IMR-90 (cell line): ENCODE data around the gene HAUS7. TPM values are rescaled to one million over a fixed set of nuclear protein-coding genes. Genes with fewer than 3 reads are reported as not detected.

ENCODE experiments used
- ATAC-seq: fragments of 200-7000 bp; cut with Tn5 transposase; 2 replicates; pipeline ENCODE4 v1.9.1; 2020; ENCODE audit warnings: low read depth, mild to moderate bottlenecking, moderate library complexity
- BruUV-seq: library from RNA; stranded (reverse); fragments of 400-500 nt; replicated peaks from 2 replicates; lab custom pipeline; 2021; lab: Mats Ljungman, UMichigan
- CTCF ChIA-PET: fragments of 300-600 bp; formaldehyde crosslinking; extraction: SDS; loops from one replicate; lab custom pipeline; 2021; ENCODE audit warnings: antibody characterized with exemption; lab: Yijun Ruan, JAX
- POLR2A ChIA-PET: fragments of 300-600 bp; sonication (Branson Sonifier 250); formaldehyde crosslinking; loops from one replicate; lab custom pipeline; 2022; ENCODE audit warnings: antibody characterized with exemption; ENCODE audit not compliant: unreplicated experiment; lab: Charles Lee
- DNase-seq: peaks from one replicate; pipeline ENCODE4 v3.0.0; 2013
- H2AFZ ChIP-seq: replicated peaks from 2 replicates; pipeline ENCODE3; 2013; ENCODE audit warnings: low read length, mild to moderate bottlenecking; ENCODE audit not compliant: poor library complexity
- H2AK5ac ChIP-seq: 2 replicates; pipeline ENCODE4 v1.6.1; 2013; ENCODE audit warnings: low read depth, low read length, inconsistent platforms
- H2AK9ac ChIP-seq: replicated peaks from 2 replicates; pipeline ENCODE3; 2013; ENCODE audit warnings: mild to moderate bottlenecking, low read depth, low read length, moderate library complexity; ENCODE audit not compliant: poor library complexity
- H2BK120ac ChIP-seq: 2 replicates; pipeline ENCODE4 v1.6.1; 2013; ENCODE audit warnings: low read depth, low read length, inconsistent platforms
- H2BK15ac ChIP-seq: 3 replicates; pipeline ENCODE4 v1.6.1; 2013; ENCODE audit warnings: low read depth, low read length, inconsistent platforms
- H2BK20ac ChIP-seq: 2 replicates; pipeline ENCODE4 v1.6.1; 2013; ENCODE audit warnings: low read depth, mild to moderate bottlenecking, inconsistent platforms, low read length, moderate library complexity
- H2BK5ac ChIP-seq: 2 replicates; pipeline ENCODE4 v1.6.1; 2013; ENCODE audit warnings: mild to moderate bottlenecking, low read depth, low read length, inconsistent platforms; ENCODE audit not compliant: poor library complexity, severe bottlenecking
- H3K14ac ChIP-seq: replicated peaks from 2 replicates; pipeline ENCODE4 v1.6.1; 2013; ENCODE audit warnings: low read depth, low read length, inconsistent platforms
- H3K18ac ChIP-seq: 2 replicates; pipeline ENCODE4 v1.6.1; 2013; ENCODE audit warnings: low read depth, low read length, control low read depth
- H3K23ac ChIP-seq: 2 replicates; pipeline ENCODE4 v1.6.1; 2013; ENCODE audit warnings: low read depth, low read length, inconsistent platforms
- H3K27ac ChIP-seq: 2 replicates; pipeline ENCODE4 v1.5.1; 2013; ENCODE audit warnings: mild to moderate bottlenecking, control low read depth, low read length; ENCODE audit not compliant: insufficient read depth
- H3K27me3 ChIP-seq: 2 replicates; pipeline ENCODE4 v1.6.1; 2013; ENCODE audit warnings: low read length; ENCODE audit not compliant: control insufficient read depth, insufficient read depth
- H3K36me3 ChIP-seq: 2 replicates; pipeline ENCODE4 v1.6.1; 2013; ENCODE audit warnings: low read length, mixed read lengths; ENCODE audit not compliant: control insufficient read depth, insufficient read depth
- H3K4ac ChIP-seq: 2 replicates; pipeline ENCODE4 v1.6.1; 2013; ENCODE audit warnings: low read depth, low read length, inconsistent platforms
- H3K4me1 ChIP-seq: 2 replicates; pipeline ENCODE4 v1.6.1; 2013; ENCODE audit warnings: low read length, mixed read lengths; ENCODE audit not compliant: control insufficient read depth, insufficient read depth
- H3K4me2 ChIP-seq: 2 replicates; pipeline ENCODE4 v1.6.1; 2013; ENCODE audit warnings: low read depth, mild to moderate bottlenecking, control low read depth, low read length, moderate library complexity
- H3K4me3 ChIP-seq: 2 replicates; pipeline ENCODE4 v1.5.1; 2013; ENCODE audit warnings: low read depth, mild to moderate bottlenecking, control low read depth, low read length, moderate library complexity; ENCODE audit not compliant: insufficient read depth
- H3K56ac ChIP-seq: 2 replicates; pipeline ENCODE4 v1.6.1; 2013; ENCODE audit warnings: low read length, inconsistent platforms; ENCODE audit not compliant: insufficient read depth; ENCODE audit errors: extremely low read depth
- H3K79me1 ChIP-seq, 2 experiments: 2 replicates each; pipeline ENCODE4 v1.6.1; 2013; ENCODE audit warnings: low read length in 2 of 2, inconsistent platforms in 1 of 2, low read depth in 1 of 2
- H3K9ac ChIP-seq: 2 replicates; pipeline ENCODE4 v1.6.1; 2013; ENCODE audit warnings: low read depth, low read length, control low read depth
- H3K9me1 ChIP-seq: 2 replicates; pipeline ENCODE4 v1.6.1; 2013; ENCODE audit warnings: low read length, inconsistent platforms; ENCODE audit not compliant: insufficient read depth
- H3K9me3 ChIP-seq: 2 replicates; pipeline ENCODE4 v1.6.1; 2013; ENCODE audit warnings: low read length; ENCODE audit not compliant: control insufficient read depth, insufficient read depth
- H4K20me1 ChIP-seq: 2 replicates; pipeline ENCODE4 v1.6.1; 2013; ENCODE audit warnings: low read length, inconsistent platforms; ENCODE audit not compliant: insufficient read depth
- H4K5ac ChIP-seq: 2 replicates; pipeline ENCODE4 v1.6.1; 2013; ENCODE audit warnings: mild to moderate bottlenecking, low read depth, low read length, control low read depth
- H4K8ac ChIP-seq, 2 experiments: 2 replicates each; pipeline ENCODE4 v1.6.1; 2013; ENCODE audit warnings: low read depth in 2 of 2, low read length in 2 of 2, control low read depth in 1 of 2, inconsistent platforms in 1 of 2
- H4K91ac ChIP-seq: 2 replicates; pipeline ENCODE4 v1.6.1; 2013; ENCODE audit warnings: low read depth, low read length, inconsistent platforms; ENCODE audit not compliant: insufficient read depth
- BHLHE40 ChIP-seq: fragments of 150-350 bp; IDR thresholded peaks from 2 replicates; pipeline ENCODE4 v1.6.1; 2016; ENCODE audit warnings: mild to moderate bottlenecking, low read depth, low read length
- CEBPB ChIP-seq: IDR thresholded peaks from 2 replicates; pipeline ENCODE4 v1.6.1; 2012; ENCODE audit warnings: low read depth, low read length, improper control_type of control experiment
- CHD1 ChIP-seq: IDR thresholded peaks from 2 replicates; pipeline ENCODE4 v1.6.1; 2012; ENCODE audit warnings: low read depth, low read length, improper control_type of control experiment
- ELK1 ChIP-seq: fragments of 150-350 bp; IDR thresholded peaks from 2 replicates; pipeline ENCODE4 v1.6.1; 2016; ENCODE audit warnings: low read depth, mild to moderate bottlenecking, low read length, moderate library complexity, borderline replicate concordance
- FOS ChIP-seq: fragments of 150-350 bp; IDR thresholded peaks from 2 replicates; pipeline ENCODE4 v1.6.1; 2016; ENCODE audit warnings: low read depth, low read length
- MAFK ChIP-seq: IDR thresholded peaks from 2 replicates; pipeline ENCODE4 v1.6.1; 2012; ENCODE audit warnings: low read depth, low read length, improper control_type of control experiment
- MAZ ChIP-seq: IDR thresholded peaks from 2 replicates; pipeline ENCODE4 v1.6.1; 2012; ENCODE audit warnings: low read depth, mild to moderate bottlenecking, low read length, improper control_type of control experiment, moderate library complexity, borderline replicate concordance
- MXI1 ChIP-seq: IDR thresholded peaks from 2 replicates; pipeline ENCODE4 v1.6.1; 2012; ENCODE audit warnings: low read depth, mild to moderate bottlenecking, low read length, moderate library complexity, borderline replicate concordance
- POLR2A ChIP-seq: IDR thresholded peaks from 2 replicates; pipeline ENCODE4 v1.6.1; 2012; ENCODE audit warnings: mild to moderate bottlenecking, low read depth, low read length
- RAD21 ChIP-seq: IDR thresholded peaks from 2 replicates; pipeline ENCODE4 v1.6.1; 2012; ENCODE audit warnings: low read length, improper control_type of control experiment
- RCOR1 ChIP-seq: IDR thresholded peaks from 2 replicates; pipeline ENCODE4 v1.6.1; 2012; ENCODE audit warnings: mild to moderate bottlenecking, low read length, improper control_type of control experiment; ENCODE audit not compliant: insufficient replicate concordance
- RFX5 ChIP-seq: IDR thresholded peaks from 2 replicates; pipeline ENCODE4 v1.8.0; 2012; ENCODE audit warnings: low read depth, mild to moderate bottlenecking, low read length, moderate library complexity
- SMC3 ChIP-seq: fragments of 150-350 bp; IDR thresholded peaks from 2 replicates; pipeline ENCODE4 v1.6.1; 2016; ENCODE audit warnings: low read depth, mild to moderate bottlenecking, antibody characterized with exemption, low read length, moderate library complexity
- USF2 ChIP-seq: fragments of 150-350 bp; IDR thresholded peaks from 2 replicates; pipeline ENCODE4 v1.6.1; 2017; ENCODE audit warnings: mild to moderate bottlenecking, antibody characterized with exemption, low read length, low read depth
- WGBS, 2 experiments: methylation state at CpG; one replicate each; pipeline versions ENCODE4 v1.1.5 to v1.1.7; 2013; ENCODE audit warnings: missing lambda C conversion rate in 2 of 2; ENCODE audit not compliant: insufficient read length in 1 of 2; ENCODE audit errors: extremely low coverage in 2 of 2; 5-methylcytosine and 5-hydroxymethylcytosine counted together
- dilution Hi-C: fragments of 300-500 bp; cut with HindIII; formaldehyde crosslinking; loops from one replicate; pipeline ENCODE4 v1.14.3; 2018; ENCODE audit warnings: low sequenced_read_pairs; ENCODE audit not compliant: unreplicated experiment
- in situ Hi-C: fragments of 300-500 bp; cut with MboI; formaldehyde crosslinking; loops from 3 replicates; pipeline ENCODE4 v1.14.3; 2019; ENCODE audit warnings: low sequenced_read_pairs, inconsistent platforms, mixed read lengths
- intact Hi-C: fragments of 100-400 bp; cut with micrococcal nuclease; formaldehyde crosslinking; loops from 2 replicates; pipeline ENCODE4 v1.10.0; 2022
- polyA plus RNA-seq, 3 experiments: library from polyadenylated mRNA; depleted of rRNA; stranded (reverse); fragments of >200 nt; gene quantifications; 2 replicates each; pipeline ENCODE4 v1.2.3, GENCODE V29; 2012; ENCODE audit warnings: low replicate concordance in 1 of 3
- total RNA-seq: library from RNA; depleted of rRNA; stranded (reverse); fragments of >200 nt; gene quantifications from 2 replicates; pipeline ENCODE4 v1.2.3, GENCODE V29; 2012
- TF ChIP-seq, protein P1 (sequence below): conservative IDR thresholded peaks from 2 replicates; pipeline ENCODE4 v1.5.1; 2012; ENCODE audit warnings: mild to moderate bottlenecking, low read depth, low read length, improper control_type of control experiment

The HAUS7 gene
- total and polyA plus RNA-seq, 2 of the 4 experiments (the other 2 are of a cell fraction) = 10.8 to 25.9 TPM

DNA sequence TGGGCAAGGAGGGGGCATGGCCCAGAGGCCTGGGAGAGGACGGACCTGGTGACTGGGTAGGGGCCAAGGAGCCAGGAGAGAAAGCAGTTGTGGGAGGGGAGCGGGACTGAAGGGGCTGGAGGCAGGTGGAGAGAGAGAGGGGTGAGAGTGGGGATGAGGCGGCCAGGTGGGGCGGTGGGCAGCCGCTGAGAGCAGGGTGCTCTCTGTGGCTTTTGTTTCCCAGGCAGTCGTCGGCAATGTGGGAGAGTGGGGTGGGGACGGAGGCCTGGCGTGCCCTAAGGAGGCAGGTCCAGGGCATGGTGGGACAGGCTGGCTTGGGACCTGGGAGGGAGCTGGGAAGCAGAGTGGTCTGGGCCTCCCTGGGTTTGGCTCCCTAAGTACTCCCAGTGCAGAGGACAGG is 43.9 kb upstream of the HAUS7 start:
- no peak overlapping the region for H4K8ac ChIP-seq
- H4K91ac ChIP-seq = no peak overlapping the region
- no peak overlapping the region for H2BK120ac ChIP-seq
- no peak overlapping the region for H3K9ac ChIP-seq
- H3K79me1 ChIP-seq = no peaks in the 10 kb centered on the region
- no peak overlapping the region for H3K4me3 ChIP-seq
- ChIA-PET CTCF (no interaction called here), POLR2A (no interaction called here)
- dilution Hi-C loops = no loop called here
- H2BK5ac ChIP-seq = no peak overlapping the region
- no peak overlapping the region for H3K14ac ChIP-seq
- no peak overlapping the region for H2BK15ac ChIP-seq
- DNase-seq (no peak), ATAC-seq (no peak)
- H2BK20ac ChIP-seq = no peak overlapping the region
- intact Hi-C loops = no loop called here
- TF ChIP-seq SMC3 = no peak
- no peak for TF ChIP-seq MAFK
- TF ChIP-seq CHD1 = no peak
- TF ChIP-seq, protein P1, sequence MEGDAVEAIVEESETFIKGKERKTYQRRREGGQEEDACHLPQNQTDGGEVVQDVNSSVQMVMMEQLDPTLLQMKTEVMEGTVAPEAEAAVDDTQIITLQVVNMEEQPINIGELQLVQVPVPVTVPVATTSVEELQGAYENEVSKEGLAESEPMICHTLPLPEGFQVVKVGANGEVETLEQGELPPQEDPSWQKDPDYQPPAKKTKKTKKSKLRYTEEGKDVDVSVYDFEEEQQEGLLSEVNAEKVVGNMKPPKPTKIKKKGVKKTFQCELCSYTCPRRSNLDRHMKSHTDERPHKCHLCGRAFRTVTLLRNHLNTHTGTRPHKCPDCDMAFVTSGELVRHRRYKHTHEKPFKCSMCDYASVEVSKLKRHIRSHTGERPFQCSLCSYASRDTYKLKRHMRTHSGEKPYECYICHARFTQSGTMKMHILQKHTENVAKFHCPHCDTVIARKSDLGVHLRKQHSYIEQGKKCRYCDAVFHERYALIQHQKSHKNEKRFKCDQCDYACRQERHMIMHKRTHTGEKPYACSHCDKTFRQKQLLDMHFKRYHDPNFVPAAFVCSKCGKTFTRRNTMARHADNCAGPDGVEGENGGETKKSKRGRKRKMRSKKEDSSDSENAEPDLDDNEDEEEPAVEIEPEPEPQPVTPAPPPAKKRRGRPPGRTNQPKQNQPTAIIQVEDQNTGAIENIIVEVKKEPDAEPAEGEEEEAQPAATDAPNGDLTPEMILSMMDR = no peak
- no peak for TF ChIP-seq ELK1
- TF ChIP-seq FOS = no peak
- TF ChIP-seq RFX5 = no peak
- TF ChIP-seq RAD21 = no peak
- no peak for TF ChIP-seq RCOR1
- TF ChIP-seq MXI1 = no peak
- TF ChIP-seq USF2 = no peak
- no peak for TF ChIP-seq MAZ
- no peak for TF ChIP-seq BHLHE40
- TF ChIP-seq POLR2A = no peak
- TF ChIP-seq CEBPB = no peak
- H3K56ac ChIP-seq = no peak overlapping the region
- H3K36me3 ChIP-seq = no peaks in the 10 kb centered on the region
- no peaks in the 10 kb centered on the region for H4K20me1 ChIP-seq
- H3K27me3 ChIP-seq = peaks cover 27% of the 10 kb centered on the region
- no TSS peak for BruUV-seq
- no peak overlapping the region for H2AFZ ChIP-seq
- no peak overlapping the region for H3K23ac ChIP-seq
- no peaks in the 10 kb centered on the region; the same call in 1 of the 2 replicates for H3K9me1 ChIP-seq
- H3K4me1 ChIP-seq = no peaks in the 10 kb centered on the region
- H2AK9ac ChIP-seq = peak overlapping the region; percentile 55
- H3K4me2 ChIP-seq = no peak overlapping the region
- H3K9me3 ChIP-seq = no peaks in the 10 kb centered on the region
- in situ Hi-C loops = no loop called here
- 65% methylated on average over 5 of the region's 9 CpGs; no CpG with 5 or more reads in 1 of the 2 experiments for WGBS, 2 experiments
- H3K4ac ChIP-seq = no peak overlapping the region
- H3K27ac ChIP-seq = no peak overlapping the region
- H4K5ac ChIP-seq = no peak overlapping the region
- no peak overlapping the region for H2AK5ac ChIP-seq
- no peak overlapping the region for H3K18ac ChIP-seq
